K562 (cell line): ENCODE results near the gene WWTR1. TPM values are rescaled to one million over a fixed set of nuclear protein-coding genes. Genes with fewer than 3 reads are reported as not detected.

Experiments
- ATAC-seq: fragments of 200-7000 bp; cut with Tn5 transposase; 3 replicates; pipeline ENCODE4 v1.9.1; 2020; ENCODE audit warnings: moderate library complexity
- BruUV-seq: library from RNA; stranded (reverse); fragments of 400-500 nt; replicated peaks from 2 replicates; lab custom pipeline; 2021; lab: Mats Ljungman, UMichigan
- CTCF ChIA-PET: fragments of 300-600 bp; formaldehyde crosslinking; extraction: SDS; loops from one replicate; lab custom pipeline; 2021; ENCODE audit warnings: low intra/inter-chr PET ratio; lab: Yijun Ruan, JAX
- POLR2A ChIA-PET: fragments of 300-600, 350-650 bp; sonication (Branson Sonifier 250); formaldehyde crosslinking; extraction: SDS; loops from one replicate; lab custom pipeline; 2021; ENCODE audit warnings: antibody characterized with exemption, inconsistent platforms; lab: Yijun Ruan, JAX
- DNase-seq, 4 experiments: peaks; one replicate each; pipeline versions ENCODE4 v3.0.0 to v3.0.0-alpha.2; 2011 to 2018; ENCODE audit warnings: low spot score in 3 of 4, mixed read lengths in 3 of 4; ENCODE audit errors: extremely low read depth in 1 of 4
- FAIRE-seq: peaks from 2 replicates; lab custom pipeline; 2011; peaks lifted over from hg19 to GRCh38; lab: Jason Lieb, UNC
- H2AFZ ChIP-seq: 2 replicates; pipeline ENCODE4 v1.6.0; 2011; ENCODE audit warnings: low read depth, low read length, control low read depth, inconsistent platforms
- H3K27ac ChIP-seq: fragments of 200-600 bp; 3 replicates; pipeline ENCODE4 v1.8.0; 2011; ENCODE audit warnings: low read depth, mild to moderate bottlenecking, control low read depth, inconsistent platforms, low read length, moderate library complexity, mixed read lengths; ENCODE audit errors: extremely low read depth
- H3K27me3 ChIP-seq, 2 experiments: fragments of 300-600 bp in 1 of 2; 2 replicates in 1 of 2; 3 replicates in 1 of 2; pipeline versions ENCODE4 v1.6.0 to v1.8.0; 2011; ENCODE audit warnings: inconsistent platforms in 2 of 2, low read length in 2 of 2, mild to moderate bottlenecking in 1 of 2, mixed read lengths in 1 of 2, moderate library complexity in 1 of 2; ENCODE audit not compliant: control insufficient read depth in 2 of 2, insufficient read depth in 2 of 2
- H3K36me3 ChIP-seq: fragments of 300-600 bp; 3 replicates; pipeline ENCODE4 v1.8.0; 2011; ENCODE audit warnings: mild to moderate bottlenecking, low read length, inconsistent platforms; ENCODE audit not compliant: control insufficient read depth, insufficient read depth
- H3K4me1 ChIP-seq, 2 experiments: fragments of 200-600 bp in 1 of 2; replicated peaks in 1 of 2; 2 replicates in 1 of 2; 3 replicates in 1 of 2; pipeline versions ENCODE4 v1.5.1 to v1.8.0; 2011; ENCODE audit warnings: inconsistent platforms in 2 of 2, low read length in 2 of 2, mild to moderate bottlenecking in 1 of 2, mixed read lengths in 1 of 2, moderate library complexity in 1 of 2; ENCODE audit not compliant: control insufficient read depth in 2 of 2, insufficient read depth in 2 of 2
- H3K4me2 ChIP-seq: 2 replicates; pipeline ENCODE4 v1.6.1; 2011; ENCODE audit warnings: low read length, control low read depth, inconsistent platforms, mixed read lengths; ENCODE audit not compliant: insufficient read depth
- H3K4me3 ChIP-seq: fragments of 200-600 bp; sonication (generic), shearing (Covaris generic); 2 replicates; pipeline ENCODE4 v1.5.1; 2016; ENCODE audit warnings: control low read depth, inconsistent platforms
- H3K79me2 ChIP-seq: fragments of 200-600 bp; 3 replicates; pipeline ENCODE4 v1.8.0; 2011; ENCODE audit warnings: low read length, inconsistent platforms; ENCODE audit not compliant: control insufficient read depth, insufficient read depth
- H3K9ac ChIP-seq, 2 experiments: 2 replicates each; pipeline versions ENCODE4 v1.6.0 to v1.6.1; 2011; ENCODE audit warnings: low read depth in 2 of 2, low read length in 2 of 2, control low read depth in 1 of 2, inconsistent platforms in 1 of 2, mild to moderate bottlenecking in 1 of 2, mixed read lengths in 1 of 2; ENCODE audit not compliant: insufficient read depth in 1 of 2
- H3K9me1 ChIP-seq: one replicate; pipeline ENCODE4 v1.6.0; 2011; ENCODE audit warnings: inconsistent platforms, mild to moderate bottlenecking, low read length, moderate library complexity; ENCODE audit not compliant: control insufficient read depth, insufficient read depth
- H3K9me3 ChIP-seq: replicated peaks from 2 replicates; pipeline ENCODE4 v1.5.1; 2011; ENCODE audit warnings: low read depth, low read length, inconsistent platforms; ENCODE audit not compliant: control insufficient read depth, insufficient read depth
- H4K20me1 ChIP-seq: replicated peaks from 2 replicates; pipeline ENCODE4 v1.6.1; 2011; ENCODE audit warnings: low read length, inconsistent platforms, mixed read lengths; ENCODE audit not compliant: control insufficient read depth, insufficient read depth
- ARID2 ChIP-seq: fragments of 450-650 bp; IDR thresholded peaks from 2 replicates; pipeline ENCODE4 v1.6.1; 2017; ENCODE audit warnings: antibody characterized with exemption, mild to moderate bottlenecking
- CBX3 ChIP-seq, 2 experiments: IDR thresholded peaks; 1 replicate in 1 of 2; 2 replicates in 1 of 2; pipeline ENCODE4 v1.6.1; 2012; ENCODE audit warnings: inconsistent platforms in 2 of 2, low read length in 2 of 2, borderline replicate concordance in 1 of 2, control low read depth in 1 of 2
- CXXC5 ChIP-seq: fragments of 250-450 bp; sonication (Bioruptor Pico); IDR thresholded peaks from 2 replicates; pipeline ENCODE4 v1.8.0; 2022; ENCODE audit warnings: inconsistent platforms, mild to moderate bottlenecking, moderate library complexity
- NEUROD1 ChIP-seq: fragments of 150-350 bp; IDR thresholded peaks from 2 replicates; pipeline ENCODE4 v1.6.1; 2014; ENCODE audit warnings: borderline replicate concordance, low read length, low read depth; ENCODE audit not compliant: partially characterized antibody
- NFIX ChIP-seq: fragments of 250-450 bp; sonication (Bioruptor Pico); IDR thresholded peaks from 2 replicates; pipeline ENCODE4 v1.4.0; 2020; ENCODE audit warnings: low read depth, mild to moderate bottlenecking, moderate library complexity
- TBL1XR1 ChIP-seq, 2 experiments: IDR thresholded peaks; 2 replicates each; pipeline ENCODE4 v1.6.1; 2012; ENCODE audit warnings: improper control_type of control experiment in 2 of 2, low read length in 2 of 2, mild to moderate bottlenecking in 1 of 2
- ZC3H11A ChIP-seq: IDR thresholded peaks from 2 replicates; pipeline ENCODE4 v1.6.1; 2012; ENCODE audit warnings: low read depth, low read length, improper control_type of control experiment
- ZFP1 ChIP-seq: fragments of 450-650 bp; formaldehyde crosslinking; IDR thresholded peaks from 2 replicates; pipeline ENCODE4 v1.4.0; 2020; ENCODE audit warnings: mild to moderate bottlenecking, mixed read lengths
- ZSCAN32 ChIP-seq: fragments of 450-650 bp; formaldehyde crosslinking; IDR thresholded peaks from 2 replicates; pipeline ENCODE4 v1.4.0; 2020; ENCODE audit warnings: mild to moderate bottlenecking, moderate library complexity
- WGBS: fragments of 100-300 bp; shearing (Covaris generic); methylation state at CpG from one replicate; pipeline ENCODE4 v1.1.6; 2016; ENCODE audit warnings: low coverage, mixed read lengths; ENCODE audit not compliant: insufficient coverage; ENCODE audit errors: missing lambda C conversion rate; 5-methylcytosine and 5-hydroxymethylcytosine counted together
- in situ Hi-C: fragments of 300-500 bp; cut with MboI; formaldehyde crosslinking; loops from 4 replicates; pipeline ENCODE4 v1.15.0; 2018; ENCODE audit warnings: inconsistent platforms, mixed read lengths
- intact Hi-C: fragments of 100-400 bp; cut with micrococcal nuclease; formaldehyde crosslinking; loops from 2 replicates; pipeline ENCODE4 v1.14.2; 2022
- polyA plus RNA-seq, 8 experiments: library from polyadenylated mRNA; depleted of rRNA in 4 of 8; stranded (reverse) in 5 of 8; unstranded in 3 of 8; fragments of >200 nt; fragmentation: Nextera tagmentation in 2 of 8; fragmentation: Illumina TruSeq in 1 of 8; extraction: Ambion mirVana in 2 of 8; extraction: Trizol in 1 of 8; gene quantifications; 2 replicates each; pipeline versions ENCODE4 v1.2.1 to v1.2.3, GENCODE V29; 2011 to 2014; ENCODE audit warnings: inconsistent platforms in 1 of 8, missing spikeins in 1 of 8
- total RNA-seq, 7 experiments: library from RNA; depleted of rRNA in 6 of 7; stranded (reverse); fragments of >200 nt in 6 of 7; fragmentation: Illumina TruSeq in 2 of 7; extraction: Trizol in 2 of 7; gene quantifications; 2 replicates each; pipeline versions ENCODE4 v1.2.1 to v1.2.3, GENCODE V29; 2011 to 2021; ENCODE audit warnings: low replicate concordance in 1 of 7
- TF ChIP-seq, protein P1 (sequence below): sonication (generic); formaldehyde crosslinking; IDR thresholded peaks from 2 replicates; pipeline ENCODE4 v1.9.0; 2022; ENCODE audit warnings: mild to moderate bottlenecking, missing genetic modification reagents
- TF ChIP-seq, protein P2 (sequence below): fragments of 450-650 bp; IDR thresholded peaks from 2 replicates; pipeline ENCODE4 v1.7.0; 2016; ENCODE audit warnings: borderline replicate concordance

WWTR1 gene
- total and polyA plus RNA-seq, 9 of the 15 experiments (the other 6 are each of a cell fraction or from before 2014, with no cell fraction given) = 0.04 to 1.5 (median 0.60) TPM

DNA sequence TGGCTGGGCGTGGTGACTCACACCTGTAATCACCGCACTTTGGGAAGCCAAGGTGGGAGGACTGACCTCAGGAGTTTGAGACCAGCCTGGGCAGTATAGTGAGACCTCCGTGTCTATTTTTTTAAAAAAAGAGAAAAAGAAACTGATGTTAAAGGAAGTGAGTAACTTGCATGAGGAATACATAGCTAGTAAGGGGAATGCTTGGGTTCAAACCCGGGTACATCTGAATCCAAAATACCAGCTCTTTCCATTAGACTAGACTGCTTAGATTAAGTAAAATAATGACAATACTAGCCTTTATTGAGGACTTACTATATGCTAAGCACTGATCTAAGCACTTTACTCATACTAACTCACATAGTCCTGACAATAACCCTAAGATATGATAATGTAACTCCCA lies 160.9 kb downstream of the WWTR1 start:
- FAIRE-seq (no peak), DNase-seq (no peak), ATAC-seq (no peak)
- Histone ChIP-seq H3K27me3 (peaks cover 0 to 8% of the 10 kb centered on the region in 2 experiments; a peak in 3 of 5 replicates), H3K4me3 (no peak overlapping the region), H3K36me3 (no peaks in the 10 kb centered on the region), H3K4me1 (no peaks in the 10 kb centered on the region), H3K9ac (no peak overlapping the region), H4K20me1 (no peaks in the 10 kb centered on the region; the same call in 1 of the 2 replicates), H3K4me2 (no peak overlapping the region), H3K79me2 (no peaks in the 10 kb centered on the region), H3K27ac (no peak overlapping the region), H2AFZ (no peak overlapping the region), H3K9me3 (no peaks in the 10 kb centered on the region), H3K9me1 (no peaks in the 10 kb centered on the region)
- CTCF ChIA-PET = no interaction called here
- no TSS peak for BruUV-seq
- 0% methylated on average over 4 of the region's 4 CpGs for WGBS
- in situ Hi-C loops (loop anchor here (25.0 kb wide), 1 partner anchor 535 kb away; no protein-coding TSS in a partner anchor), intact Hi-C loops (no loop called here)
- POLR2A ChIA-PET = no interaction called here
- TF ChIP-seq ZFP1 (CRISPR knock-in tag) = no peak
- TF ChIP-seq ZC3H11A = no peak
- TF ChIP-seq, protein P1, sequence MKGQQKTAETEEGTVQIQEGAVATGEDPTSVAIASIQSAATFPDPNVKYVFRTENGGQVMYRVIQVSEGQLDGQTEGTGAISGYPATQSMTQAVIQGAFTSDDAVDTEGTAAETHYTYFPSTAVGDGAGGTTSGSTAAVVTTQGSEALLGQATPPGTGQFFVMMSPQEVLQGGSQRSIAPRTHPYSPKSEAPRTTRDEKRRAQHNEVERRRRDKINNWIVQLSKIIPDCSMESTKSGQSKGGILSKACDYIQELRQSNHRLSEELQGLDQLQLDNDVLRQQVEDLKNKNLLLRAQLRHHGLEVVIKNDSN = no peak
- TF ChIP-seq ZSCAN32 (CRISPR knock-in tag) = no peak
- TF ChIP-seq, protein P2, sequence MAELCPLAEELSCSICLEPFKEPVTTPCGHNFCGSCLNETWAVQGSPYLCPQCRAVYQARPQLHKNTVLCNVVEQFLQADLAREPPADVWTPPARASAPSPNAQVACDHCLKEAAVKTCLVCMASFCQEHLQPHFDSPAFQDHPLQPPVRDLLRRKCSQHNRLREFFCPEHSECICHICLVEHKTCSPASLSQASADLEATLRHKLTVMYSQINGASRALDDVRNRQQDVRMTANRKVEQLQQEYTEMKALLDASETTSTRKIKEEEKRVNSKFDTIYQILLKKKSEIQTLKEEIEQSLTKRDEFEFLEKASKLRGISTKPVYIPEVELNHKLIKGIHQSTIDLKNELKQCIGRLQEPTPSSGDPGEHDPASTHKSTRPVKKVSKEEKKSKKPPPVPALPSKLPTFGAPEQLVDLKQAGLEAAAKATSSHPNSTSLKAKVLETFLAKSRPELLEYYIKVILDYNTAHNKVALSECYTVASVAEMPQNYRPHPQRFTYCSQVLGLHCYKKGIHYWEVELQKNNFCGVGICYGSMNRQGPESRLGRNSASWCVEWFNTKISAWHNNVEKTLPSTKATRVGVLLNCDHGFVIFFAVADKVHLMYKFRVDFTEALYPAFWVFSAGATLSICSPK = no peak
- TF ChIP-seq TBL1XR1 (IDR thresholded peaks at IDR 0.05; ENCODE audit: low read length in 2 of 2) = no peak
- TF ChIP-seq NEUROD1 = no peak
- TF ChIP-seq CBX3 (IDR thresholded peaks at IDR 0.05; ENCODE audit: borderline replicate concordance in 1 of 2, low read length in 2 of 2) = no peak
- TF ChIP-seq ARID2 = no peak
- TF ChIP-seq NFIX (CRISPR knock-in tag) = no peak
- no peak for TF ChIP-seq CXXC5 (CRISPR knock-in tag)
